GM12865 (cell line): Measurements from ENCODE around the gene ACLY.
A peak's percentile ranks its signal among the peaks of the same experiment; 100 is the strongest.

Source experiments
- DNase-seq: peaks from one replicate; pipeline ENCODE4 v3.0.0; 2010; ENCODE audit warnings: low read depth
- H3K4me3 ChIP-seq: 2 replicates; pipeline ENCODE4 v1.5.1; 2011; ENCODE audit warnings: mild to moderate bottlenecking, low read depth, low read length, control low read depth
- CTCF ChIP-seq: IDR thresholded peaks from 2 replicates; pipeline ENCODE4 v1.5.1; 2011; ENCODE audit warnings: low read length, control low read depth, low read depth, inconsistent platforms; ENCODE audit not compliant: insufficient read depth; ENCODE audit errors: missing control alignments

ACLY gene

GRCh38 chr17:41918314-41919164, at the start of gene ACLY:
Gene ACLY (minus strand): TSS chr17:41918951. CDS start chr17:41913873, 5,078 bp downstream.
- peak; percentile 97 for DNase-seq
- no peak for TF ChIP-seq CTCF

DNA sequence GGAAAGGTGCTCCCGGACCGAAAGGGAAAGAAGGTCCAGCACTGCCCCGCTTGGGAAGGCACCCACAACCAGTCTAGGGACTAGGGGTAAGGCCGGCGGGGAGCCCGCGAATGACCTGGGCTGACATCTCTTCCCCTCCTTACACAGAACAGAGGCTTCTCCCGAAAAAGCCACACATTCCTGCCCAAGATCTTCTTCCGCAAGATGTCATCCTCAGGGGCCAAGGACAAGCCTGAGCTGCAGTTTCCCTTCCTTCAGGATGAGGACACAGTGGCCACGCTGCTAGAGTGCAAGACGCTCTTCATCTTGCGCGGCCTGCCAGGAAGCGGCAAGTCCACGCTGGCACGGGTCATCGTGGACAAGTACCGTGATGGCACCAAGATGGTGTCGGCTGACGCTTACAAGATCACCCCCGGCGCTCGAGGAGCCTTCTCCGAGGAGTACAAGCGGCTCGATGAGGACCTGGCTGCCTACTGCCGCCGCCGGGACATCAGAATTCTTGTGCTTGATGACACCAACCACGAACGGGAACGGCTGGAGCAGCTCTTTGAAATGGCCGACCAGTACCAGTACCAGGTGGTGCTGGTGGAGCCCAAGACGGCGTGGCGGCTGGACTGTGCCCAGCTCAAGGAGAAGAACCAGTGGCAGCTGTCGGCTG, 49.3 kb upstream of the ACLY start:
- no peak for DNase-seq
- H3K4me3 ChIP-seq = no peak overlapping the region
- no peak for TF ChIP-seq CTCF

More at GRCh38 chr17:41918314-41919164, at the start of gene ACLY:
- H3K4me3 ChIP-seq = peak within 1 kb of the TSS; percentile 99

DNA sequence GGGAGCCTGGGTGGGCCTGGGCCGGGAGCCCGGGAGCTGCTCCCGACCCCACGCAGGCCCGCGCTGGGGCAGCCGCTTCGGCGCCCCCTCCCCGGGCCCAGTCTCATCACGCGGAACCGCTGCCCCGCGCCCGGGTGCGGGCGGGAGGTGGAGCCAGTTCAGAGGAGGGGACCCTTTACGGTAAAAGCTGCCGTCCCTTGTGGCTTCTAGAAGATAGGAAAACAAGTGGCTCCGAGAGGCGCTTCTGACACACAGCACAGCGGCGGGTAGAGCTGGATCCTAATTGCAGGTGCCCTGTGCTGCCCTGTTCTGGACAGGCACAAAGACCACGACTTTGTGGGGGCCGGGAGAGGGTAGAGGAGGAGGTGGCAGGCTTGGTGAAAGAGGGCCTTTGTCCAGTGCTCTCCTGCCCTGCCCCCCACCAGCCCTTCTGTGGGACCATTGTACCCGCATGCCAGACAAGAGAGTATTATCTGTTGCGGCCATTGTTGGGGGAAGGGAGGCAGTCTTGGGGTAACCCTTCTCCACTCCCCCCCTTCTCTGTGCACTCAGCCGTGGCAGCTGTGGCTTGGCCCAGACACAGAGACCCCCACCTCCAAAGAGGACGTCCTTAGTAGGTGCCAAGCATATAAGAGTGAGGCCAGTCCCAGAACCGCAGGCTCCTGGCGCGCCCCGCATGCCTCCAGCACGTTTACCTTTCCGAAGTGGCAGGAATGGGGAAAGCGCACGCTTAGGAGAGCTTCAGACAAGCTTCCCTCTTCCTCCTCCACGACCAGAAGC, 48.6 kb upstream of the ACLY start:
- peak overlapping the region; percentile 85 for H3K4me3 ChIP-seq
- TF ChIP-seq CTCF = no peak
- DNase-seq = peak; percentile 47

GRCh38 chr17:41966463-41967140, 47.9 kb upstream of the ACLY start, which contains the start of gene CNP:
Gene CNP (plus strand): TSS chr17:41966795. CDS start chr17:41966885, 90 bp downstream.
- DNase-seq = peak; percentile 96
- peak within 1 kb of the TSS; percentile 85 for H3K4me3 ChIP-seq
- no peak for TF ChIP-seq CTCF

- H3K4me3 ChIP-seq = peak overlapping the region; percentile 85
- peak; percentile 78 for DNase-seq
- no peak for TF ChIP-seq CTCF
Observed at GRCh38 chr17:41965694-41966462, 47.1 kb upstream of the ACLY start.

DNA sequence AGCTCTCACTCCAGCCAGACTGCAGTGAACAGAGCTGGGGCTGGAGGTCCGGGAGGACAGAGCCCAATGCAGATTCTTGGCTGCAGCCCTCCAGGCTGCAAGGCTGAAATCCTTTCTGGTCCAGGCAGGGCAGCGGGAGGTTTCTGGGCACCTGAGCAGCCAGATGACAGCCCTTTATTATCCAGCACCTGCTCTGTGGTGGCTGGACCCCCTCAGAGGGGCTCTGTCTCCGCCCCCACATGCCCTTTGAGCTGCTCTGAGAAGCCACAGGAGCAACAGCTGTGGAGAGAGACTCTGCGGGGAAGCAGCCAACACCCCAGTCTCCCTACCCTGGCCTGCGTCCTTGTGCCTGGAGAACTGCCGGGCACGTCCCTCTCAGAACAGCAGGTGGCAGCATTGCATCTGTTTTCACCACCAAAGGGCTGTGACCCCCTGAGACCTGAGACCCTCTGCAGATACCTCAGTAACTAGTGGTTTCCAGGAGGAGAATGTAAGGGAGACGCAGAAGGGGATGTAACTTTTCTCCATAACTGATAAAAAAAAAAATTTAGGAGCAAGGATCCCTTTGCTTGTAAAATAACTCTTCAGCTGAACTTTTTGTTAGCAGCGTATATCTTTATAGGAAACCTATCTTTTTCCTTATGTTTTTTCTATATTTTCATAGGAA, 44.1 kb upstream of the ACLY start:
- H3K4me3 ChIP-seq = no peak overlapping the region
- peak; percentile 88 for TF ChIP-seq CTCF
- DNase-seq = peak; percentile 76
